ENCODE data around the gene CBARP.

The CBARP gene

GRCh38 chr19:1232652-1233072 lies 5.1 kb downstream of the CBARP start:
- H3K4me1 ChIP-seq (ENCODE audit: insufficient read depth, low read length): no peaks in the 10 kb centered on the region
- H3K27me3 ChIP-seq (ENCODE audit: insufficient read depth, low read length): no peaks in the 10 kb centered on the region
- no peak overlapping the region for H3K9ac ChIP-seq (ENCODE audit: low read depth, low read length)
- H3K36me3 ChIP-seq (ENCODE audit: insufficient read depth, low read length): peaks cover 39% of the 10 kb centered on the region
- no peaks in the 10 kb centered on the region for H3K9me3 ChIP-seq (ENCODE audit: insufficient read depth, low read depth, low read length)
- no peak overlapping the region for H3K27ac ChIP-seq (ENCODE audit: low read depth, low read length)
- no peak overlapping the region for H3K4me3 ChIP-seq (ENCODE audit: low read length)
- WGBS: 84% methylated on average over 15 of the region's 15 CpGs

DNA sequence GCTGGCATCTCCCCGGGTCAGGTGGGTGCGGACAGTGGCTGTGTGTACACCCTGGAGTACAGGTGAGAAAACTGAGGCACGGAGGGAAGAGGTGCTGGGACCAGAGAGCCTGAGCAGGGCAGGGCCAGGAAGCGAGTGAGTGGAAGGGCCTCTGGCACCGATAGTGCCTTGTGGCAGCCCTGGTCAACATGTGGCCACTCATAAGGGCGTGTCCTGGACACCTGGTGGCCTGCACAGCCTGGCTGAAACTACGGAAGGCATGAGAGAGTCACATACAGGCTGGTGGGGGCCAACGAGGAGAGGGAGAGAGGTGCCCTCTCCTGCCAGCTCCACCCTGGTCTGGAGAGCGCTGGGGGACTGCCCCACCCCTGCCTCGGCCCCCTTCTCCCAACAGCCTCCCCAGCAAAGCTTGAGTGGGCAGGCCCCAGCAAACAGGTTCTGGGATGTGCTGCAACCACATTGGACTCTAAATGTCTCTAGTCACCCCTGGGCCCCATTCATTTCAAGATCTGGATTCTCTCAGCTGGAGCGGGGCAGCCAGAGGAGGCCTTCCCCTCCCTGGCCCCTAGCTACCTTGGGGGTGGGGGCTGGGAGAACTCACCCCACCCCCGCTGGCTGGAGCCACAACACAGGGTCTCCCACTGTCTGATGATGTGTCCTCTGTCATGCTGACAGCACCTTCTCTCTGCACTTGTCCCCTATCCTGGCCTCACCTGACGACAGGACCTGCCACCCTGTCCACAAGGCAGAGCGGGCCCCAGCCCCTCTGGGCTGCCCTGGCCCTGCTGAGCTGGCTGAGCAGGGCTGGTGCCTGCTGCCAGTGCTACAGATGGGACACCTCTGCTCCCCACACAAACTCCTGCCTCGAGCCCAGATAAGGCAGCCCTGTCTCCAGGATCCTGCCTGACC lies 5.8 kb downstream of the CBARP start:
- Histone ChIP-seq H3K9me3 (ENCODE audit: insufficient read depth, low read depth, low read length) (no peaks in the 10 kb centered on the region), H3K4me3 (ENCODE audit: low read length) (no peak overlapping the region), H3K27ac (ENCODE audit: low read depth, low read length) (no peak overlapping the region), H3K4me1 (ENCODE audit: insufficient read depth, low read length) (no peaks in the 10 kb centered on the region), H3K27me3 (ENCODE audit: insufficient read depth, low read length) (no peaks in the 10 kb centered on the region), H3K9ac (ENCODE audit: low read depth, low read length) (no peak overlapping the region), H3K36me3 (ENCODE audit: insufficient read depth, low read length) (peaks cover 44% of the 10 kb centered on the region)
- 91% methylated on average over 15 of the region's 15 CpGs for WGBS

DNA sequence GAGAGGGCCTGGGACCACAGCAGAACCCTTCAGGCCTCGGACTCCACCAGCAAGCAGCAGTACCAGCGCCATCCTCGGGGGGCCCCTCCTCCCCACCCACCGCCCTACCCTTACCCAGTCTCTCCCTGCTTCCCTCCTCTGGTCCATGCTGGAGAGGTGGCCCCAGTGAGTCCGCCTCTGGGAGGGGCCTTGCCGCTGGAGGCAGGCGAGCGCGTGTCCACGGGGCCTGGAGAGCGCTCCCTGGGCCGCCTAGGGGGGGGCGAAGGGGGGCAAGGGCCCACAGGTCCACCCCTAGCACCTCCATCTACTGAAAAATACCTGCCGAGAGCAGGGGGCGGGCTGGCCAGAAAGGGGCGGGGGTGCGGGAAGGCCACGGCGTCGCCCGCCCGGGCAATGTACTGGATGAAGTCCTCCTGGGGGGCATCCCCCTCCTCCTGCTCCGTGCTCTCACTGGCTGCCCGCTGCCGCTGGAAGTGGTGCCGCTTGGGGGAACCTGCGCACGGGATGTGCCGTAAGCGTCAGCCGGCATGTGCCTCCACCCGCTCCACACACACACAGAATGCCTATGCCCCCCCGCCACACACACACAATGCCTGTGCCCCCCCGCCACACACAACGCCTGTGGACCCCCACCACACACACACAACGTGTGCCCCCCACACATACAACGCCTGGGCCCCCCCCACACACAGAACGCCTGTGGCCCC lies 6.9 kb downstream of the CBARP start:
- no peak overlapping the region for H3K9ac ChIP-seq (ENCODE audit: low read depth, low read length)
- WGBS: 86% methylated on average over 32 of the region's 38 CpGs
- H3K36me3 ChIP-seq (ENCODE audit: insufficient read depth, low read length): peaks cover 46% of the 10 kb centered on the region
- no peaks in the 10 kb centered on the region for H3K9me3 ChIP-seq (ENCODE audit: insufficient read depth, low read depth, low read length)
- H3K4me3 ChIP-seq (ENCODE audit: low read length): no peak overlapping the region
- no peaks in the 10 kb centered on the region for H3K27me3 ChIP-seq (ENCODE audit: insufficient read depth, low read length)
- no peaks in the 10 kb centered on the region for H3K4me1 ChIP-seq (ENCODE audit: insufficient read depth, low read length)
- H3K27ac ChIP-seq (ENCODE audit: low read depth, low read length): no peak overlapping the region

DNA sequence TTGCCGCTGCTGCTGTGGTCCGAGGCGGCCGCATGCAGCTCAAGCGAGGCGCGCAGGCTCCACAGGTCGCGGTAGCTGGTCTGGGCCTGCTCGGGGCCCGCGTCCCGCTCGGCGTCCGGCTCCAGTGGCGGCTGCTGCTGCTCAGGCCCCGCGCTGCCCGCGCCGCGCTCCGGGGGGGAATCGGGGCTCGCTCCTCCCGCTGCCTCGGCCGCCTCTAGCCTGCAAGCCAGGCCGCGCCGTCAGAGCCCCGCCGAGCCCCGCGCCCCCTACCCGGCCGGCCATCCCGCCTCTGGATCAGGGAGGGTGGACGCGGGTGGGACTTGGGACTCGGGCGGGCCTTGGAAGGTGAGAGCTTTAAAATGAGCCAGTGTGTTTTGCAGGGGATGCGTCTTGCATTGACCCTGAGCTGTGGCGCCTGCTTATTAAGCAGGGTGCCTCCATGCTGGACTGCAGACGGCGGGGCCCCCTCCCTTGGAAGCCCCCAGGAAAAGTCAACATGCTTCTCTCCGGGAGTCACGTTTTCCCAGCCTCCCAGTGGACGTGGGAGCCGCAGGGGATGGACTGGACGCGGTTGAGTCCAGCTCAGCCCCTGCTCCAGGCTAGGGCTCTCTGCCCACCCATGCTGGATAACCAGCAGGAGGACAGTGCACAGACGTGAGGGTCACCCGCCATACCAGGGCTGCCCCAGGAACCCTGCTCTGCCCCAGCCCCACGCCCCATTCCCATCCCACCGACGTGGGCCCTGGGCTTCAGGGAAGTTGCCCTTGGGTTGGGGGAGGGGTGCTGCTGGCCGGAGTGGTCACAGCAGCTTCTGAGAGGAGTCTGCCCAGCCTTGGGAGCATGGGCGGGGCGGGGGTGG lies 7.7 kb downstream of the CBARP start:
- H3K36me3 ChIP-seq (ENCODE audit: insufficient read depth, low read length): peaks cover 38% of the 10 kb centered on the region
- no peaks in the 10 kb centered on the region for H3K9me3 ChIP-seq (ENCODE audit: insufficient read depth, low read depth, low read length)
- no peak overlapping the region for H3K4me3 ChIP-seq (ENCODE audit: low read length)
- no peak overlapping the region for H3K9ac ChIP-seq (ENCODE audit: low read depth, low read length)
- no peaks in the 10 kb centered on the region for H3K4me1 ChIP-seq (ENCODE audit: insufficient read depth, low read length)
- H3K27me3 ChIP-seq (ENCODE audit: insufficient read depth, low read length): no peaks in the 10 kb centered on the region
- no peak overlapping the region for H3K27ac ChIP-seq (ENCODE audit: low read depth, low read length)
- 92% methylated on average over 61 of the region's 61 CpGs for whole genome bisulfite sequencing

DNA sequence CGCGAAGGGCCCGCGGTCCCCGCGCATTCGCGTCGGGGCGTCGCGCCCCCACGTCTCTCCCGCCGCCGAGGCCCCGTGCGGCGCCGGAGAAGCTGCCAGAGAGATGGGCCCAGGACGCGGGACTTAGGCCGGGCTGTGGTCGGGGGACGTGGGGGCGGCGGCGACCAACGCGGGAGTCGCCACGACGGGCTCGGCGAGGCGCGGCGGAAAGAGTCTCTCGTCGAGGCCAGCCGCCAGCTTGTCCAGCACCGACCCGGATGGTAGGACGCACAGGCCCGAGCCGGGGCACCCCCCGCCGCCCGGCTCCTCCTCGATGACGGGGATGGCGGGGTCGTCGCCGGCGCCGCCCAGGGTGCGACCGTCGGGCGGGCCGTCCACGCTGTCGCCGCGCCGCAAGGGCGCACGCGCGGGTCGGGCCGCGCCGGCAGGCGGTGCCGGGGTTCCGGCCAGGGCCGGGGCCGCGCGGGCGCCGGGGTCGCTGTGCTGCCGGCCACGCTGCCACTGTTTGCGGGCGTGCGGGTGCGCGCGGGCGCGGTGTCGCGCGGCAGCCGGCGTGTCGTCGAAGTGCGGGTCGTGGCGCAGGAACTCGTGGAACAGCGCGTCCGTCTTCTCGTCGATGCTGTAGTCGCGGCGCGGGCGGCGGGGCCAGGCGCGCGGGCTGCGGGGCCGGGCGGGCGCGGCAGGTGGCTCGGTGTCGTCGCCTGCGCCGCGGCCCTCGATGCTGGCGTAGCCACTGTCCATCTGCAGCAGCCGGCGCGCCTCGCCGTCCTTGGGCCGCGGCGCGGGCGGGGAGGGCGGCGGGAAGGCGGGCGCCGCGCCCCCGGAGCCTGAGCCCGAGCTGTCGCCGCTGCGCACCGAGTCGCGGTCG lies 8.5 kb downstream of the CBARP start:
- H3K9ac ChIP-seq (ENCODE audit: low read depth, low read length): no peak overlapping the region
- WGBS: 97% methylated on average over 158 of the region's 158 CpGs
- H3K27me3 ChIP-seq (ENCODE audit: insufficient read depth, low read length): no peaks in the 10 kb centered on the region
- no peaks in the 10 kb centered on the region for H3K4me1 ChIP-seq (ENCODE audit: insufficient read depth, low read length)
- no peaks in the 10 kb centered on the region for H3K9me3 ChIP-seq (ENCODE audit: insufficient read depth, low read depth, low read length)
- H3K4me3 ChIP-seq (ENCODE audit: low read length): no peak overlapping the region
- H3K36me3 ChIP-seq (ENCODE audit: insufficient read depth, low read length): peaks cover 29% of the 10 kb centered on the region
- no peak overlapping the region for H3K27ac ChIP-seq (ENCODE audit: low read depth, low read length)

DNA sequence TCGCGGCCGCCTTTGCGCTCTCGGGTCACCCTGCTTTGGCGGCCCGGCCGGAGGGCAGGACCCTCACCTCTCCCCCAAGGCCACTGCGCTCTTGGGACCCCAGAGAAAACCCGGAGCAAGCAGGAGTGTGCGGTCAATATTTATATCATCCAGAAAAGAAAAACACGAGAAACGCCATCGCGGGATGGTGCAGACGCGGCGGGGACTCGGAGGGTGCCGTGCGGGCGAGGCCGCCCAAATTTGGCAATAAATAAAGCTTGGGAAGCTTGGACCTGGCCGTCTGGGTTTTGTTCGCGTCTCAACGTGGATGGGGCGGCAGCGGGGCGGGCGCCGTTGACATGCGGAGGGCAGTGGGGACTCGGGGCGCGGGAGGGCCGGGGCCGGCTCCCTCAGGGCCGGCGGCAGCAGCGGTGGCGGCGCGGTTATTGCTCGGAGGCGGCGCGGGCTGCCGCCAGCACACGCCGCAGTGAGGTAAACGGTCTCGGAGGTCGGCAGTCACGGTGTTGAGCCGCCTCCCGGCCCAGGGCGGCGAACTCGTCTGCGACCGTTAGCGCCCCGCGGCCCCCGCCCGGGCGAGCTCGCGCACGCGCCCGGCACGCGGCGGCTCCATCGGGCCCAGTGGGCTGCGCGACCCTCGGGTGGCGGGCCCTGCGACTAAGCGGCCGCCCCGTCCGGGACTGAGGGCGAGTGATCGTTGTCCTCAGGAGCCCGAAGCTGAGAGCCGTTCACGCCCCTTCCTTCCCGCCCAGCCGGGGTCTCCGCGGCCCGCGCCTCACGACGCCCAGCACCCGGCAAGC lies 9.4 kb downstream of the CBARP start:
- Histone ChIP-seq H3K27me3 (ENCODE audit: insufficient read depth, low read length) (no peaks in the 10 kb centered on the region), H3K9me3 (ENCODE audit: insufficient read depth, low read depth, low read length) (no peaks in the 10 kb centered on the region), H3K4me1 (ENCODE audit: insufficient read depth, low read length) (no peaks in the 10 kb centered on the region), H3K27ac (ENCODE audit: low read depth, low read length) (no peak overlapping the region), H3K9ac (ENCODE audit: low read depth, low read length) (no peak overlapping the region), H3K4me3 (ENCODE audit: low read length) (no peak overlapping the region), H3K36me3 (ENCODE audit: insufficient read depth, low read length) (peaks cover 28% of the 10 kb centered on the region)
- 95% methylated on average over 100 of the region's 100 CpGs for WGBS

DNA sequence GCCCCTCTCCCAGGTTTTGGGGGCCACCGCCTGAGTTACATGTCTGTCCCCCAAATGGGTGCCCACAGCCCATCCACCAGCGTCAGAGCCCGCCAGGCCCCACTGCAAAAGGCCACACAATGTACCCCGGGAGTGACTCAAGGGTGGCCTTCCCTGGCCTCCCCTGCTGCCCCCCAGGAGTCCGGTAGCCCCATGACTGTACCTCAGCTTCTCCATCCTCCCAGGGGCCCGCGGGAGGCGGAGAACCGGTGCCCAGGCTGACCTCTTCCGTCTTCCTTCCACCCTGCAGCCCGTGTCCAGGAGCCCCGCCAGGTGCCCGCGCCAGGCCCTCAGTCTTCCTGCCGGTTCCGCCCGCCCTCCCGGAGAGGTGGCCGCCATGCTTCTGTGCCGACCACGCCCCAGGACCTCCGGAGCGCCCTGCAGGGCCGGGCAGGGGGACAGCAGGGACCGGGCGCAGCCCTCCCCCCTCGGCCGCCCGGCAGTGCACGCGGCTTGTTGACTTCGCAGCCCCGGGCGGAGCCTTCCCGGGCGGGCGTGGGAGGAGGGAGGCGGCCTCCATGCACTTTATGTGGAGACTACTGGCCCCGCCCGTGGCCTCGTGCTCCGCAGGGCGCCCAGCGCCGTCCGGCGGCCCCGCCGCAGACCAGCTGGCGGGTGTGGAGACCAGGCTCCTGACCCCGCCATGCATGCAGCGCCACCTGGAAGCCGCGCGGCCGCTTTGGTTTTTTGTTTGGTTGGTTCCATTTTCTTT lies 10.3 kb downstream of the CBARP start:
- H3K36me3 ChIP-seq (ENCODE audit: insufficient read depth, low read length): peaks cover 31% of the 10 kb centered on the region
- H3K4me3 ChIP-seq (ENCODE audit: low read length): no peak overlapping the region
- H3K27ac ChIP-seq (ENCODE audit: low read depth, low read length): no peak overlapping the region
- H3K9ac ChIP-seq (ENCODE audit: low read depth, low read length): no peak overlapping the region
- H3K9me3 ChIP-seq (ENCODE audit: insufficient read depth, low read depth, low read length): no peaks in the 10 kb centered on the region
- WGBS: 96% methylated on average over 56 of the region's 56 CpGs
- H3K4me1 ChIP-seq (ENCODE audit: insufficient read depth, low read length): no peaks in the 10 kb centered on the region
- no peaks in the 10 kb centered on the region for H3K27me3 ChIP-seq (ENCODE audit: insufficient read depth, low read length)

DNA sequence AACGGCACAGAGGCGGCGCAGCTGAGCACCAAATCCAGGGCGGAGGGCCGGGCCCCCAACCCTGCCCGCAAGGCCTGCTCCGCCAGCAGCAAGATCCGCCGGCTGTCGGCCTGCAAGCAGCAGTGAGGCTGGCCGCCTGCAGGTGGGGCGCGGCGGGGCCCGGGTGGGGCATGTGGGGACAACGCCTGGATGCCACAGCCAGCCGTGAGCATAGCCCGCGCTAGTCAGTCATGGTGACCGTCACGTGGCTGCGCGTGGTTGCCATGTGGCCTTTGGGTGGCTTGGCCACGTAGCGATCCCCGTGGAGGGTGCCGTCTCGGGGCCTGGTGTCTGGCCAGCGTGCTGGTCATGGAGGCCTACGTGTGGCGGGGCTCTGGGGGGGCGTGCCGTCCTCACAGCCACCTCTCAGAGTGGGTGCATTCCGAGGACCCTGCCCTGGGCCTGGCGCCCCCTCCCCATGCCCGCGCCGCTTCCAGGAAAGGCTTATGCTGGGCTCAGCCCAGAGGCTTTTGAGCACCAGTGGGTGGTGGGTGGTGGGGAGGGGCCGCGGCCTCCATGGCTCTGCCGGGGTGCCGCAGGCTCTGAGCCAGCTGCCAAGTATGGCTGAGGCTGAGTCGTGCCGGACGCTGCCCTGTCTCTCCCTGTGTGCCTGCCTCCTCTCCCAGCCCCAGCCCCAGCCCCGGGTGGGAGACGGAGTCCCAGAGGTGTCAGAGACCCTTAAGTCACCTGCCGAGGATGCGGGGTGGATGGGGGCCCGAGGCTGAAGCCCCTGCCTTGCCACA lies 11.1 kb downstream of the CBARP start:
- 96% methylated on average over 50 of the region's 50 CpGs for WGBS
- no peak overlapping the region for H3K27ac ChIP-seq (ENCODE audit: low read depth, low read length)
- no peaks in the 10 kb centered on the region for H3K4me1 ChIP-seq (ENCODE audit: insufficient read depth, low read length)
- H3K36me3 ChIP-seq (ENCODE audit: insufficient read depth, low read length): peaks cover 35% of the 10 kb centered on the region
- H3K27me3 ChIP-seq (ENCODE audit: insufficient read depth, low read length): no peaks in the 10 kb centered on the region
- H3K9me3 ChIP-seq (ENCODE audit: insufficient read depth, low read depth, low read length): no peaks in the 10 kb centered on the region
- H3K9ac ChIP-seq (ENCODE audit: low read depth, low read length): no peak overlapping the region
- H3K4me3 ChIP-seq (ENCODE audit: low read length): no peak overlapping the region

DNA sequence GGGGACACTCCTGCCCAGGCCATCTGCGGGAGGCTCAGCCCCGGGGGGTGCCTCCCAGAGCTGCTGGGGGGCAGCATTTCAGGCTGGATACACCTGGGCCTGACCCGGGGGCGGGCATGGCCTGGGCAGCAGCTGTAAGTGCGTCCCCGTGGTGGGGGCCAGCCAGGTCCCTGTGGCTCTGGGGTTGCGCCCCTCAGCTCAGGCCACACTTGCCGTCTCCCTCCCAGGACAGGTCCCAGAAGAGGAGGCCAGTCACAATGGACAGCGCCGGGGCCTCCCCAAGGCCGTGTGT lies 11.6 kb downstream of the CBARP start:
- Histone ChIP-seq H3K9me3 (ENCODE audit: insufficient read depth, low read depth, low read length) (no peaks in the 10 kb centered on the region), H3K4me3 (ENCODE audit: low read length) (no peak overlapping the region), H3K4me1 (ENCODE audit: insufficient read depth, low read length) (no peaks in the 10 kb centered on the region), H3K27me3 (ENCODE audit: insufficient read depth, low read length) (no peaks in the 10 kb centered on the region), H3K27ac (ENCODE audit: low read depth, low read length) (no peak overlapping the region), H3K36me3 (ENCODE audit: insufficient read depth, low read length) (peaks cover 36% of the 10 kb centered on the region), H3K9ac (ENCODE audit: low read depth, low read length) (no peak overlapping the region)
- 96% methylated on average over 11 of the region's 11 CpGs for WGBS

Measured in HUES64 (cell line).